HG03103 (cell line): ENCODE measurements around the gene ERBB2.
"Not testable (repeated sequence)": the region's sequence is repeated elsewhere in the genome, so short reads cannot be mapped to it uniquely, and the experiment has no call there.

Experiments used
- ATAC-seq: cut with Tn5 transposase; IDR thresholded peaks from one replicate; pipeline ENCODE4 v1.9.1; 2021; ENCODE audit warnings: low read depth; ENCODE audit not compliant: unreplicated experiment

ERBB2 gene

DNA sequence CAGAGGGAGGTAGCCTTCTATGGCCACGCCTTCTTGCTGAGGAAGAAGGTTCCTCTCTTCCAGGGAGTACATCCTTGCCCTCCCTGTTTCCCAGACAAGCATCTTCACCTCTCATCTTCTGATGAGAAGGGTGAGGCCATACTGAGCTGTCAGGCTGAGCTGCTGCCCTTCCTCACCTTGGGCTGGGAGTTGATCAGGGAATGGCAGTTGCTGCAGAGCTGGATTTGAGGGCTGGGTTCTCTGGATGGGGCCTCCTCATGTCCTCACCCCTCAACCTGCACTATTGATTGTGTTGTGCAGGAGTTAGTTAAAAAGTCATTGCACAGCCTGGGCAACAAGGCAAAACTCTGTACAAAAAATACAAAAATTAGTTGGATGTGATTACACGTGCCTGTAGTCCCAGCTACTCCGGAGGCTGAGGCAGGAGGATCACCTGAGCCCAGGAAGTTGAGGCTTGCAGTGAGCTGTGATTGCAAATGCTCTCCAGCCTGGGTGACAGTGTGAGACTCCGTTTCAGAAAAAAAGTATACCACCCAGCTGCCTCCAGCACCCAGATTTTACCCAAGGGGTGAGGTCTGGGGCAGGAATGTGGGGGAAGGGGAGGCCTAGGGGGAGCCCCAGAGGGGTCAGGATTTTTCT, 2.0 kb downstream of the ERBB2 start:
- no peak for ATAC-seq

DNA sequence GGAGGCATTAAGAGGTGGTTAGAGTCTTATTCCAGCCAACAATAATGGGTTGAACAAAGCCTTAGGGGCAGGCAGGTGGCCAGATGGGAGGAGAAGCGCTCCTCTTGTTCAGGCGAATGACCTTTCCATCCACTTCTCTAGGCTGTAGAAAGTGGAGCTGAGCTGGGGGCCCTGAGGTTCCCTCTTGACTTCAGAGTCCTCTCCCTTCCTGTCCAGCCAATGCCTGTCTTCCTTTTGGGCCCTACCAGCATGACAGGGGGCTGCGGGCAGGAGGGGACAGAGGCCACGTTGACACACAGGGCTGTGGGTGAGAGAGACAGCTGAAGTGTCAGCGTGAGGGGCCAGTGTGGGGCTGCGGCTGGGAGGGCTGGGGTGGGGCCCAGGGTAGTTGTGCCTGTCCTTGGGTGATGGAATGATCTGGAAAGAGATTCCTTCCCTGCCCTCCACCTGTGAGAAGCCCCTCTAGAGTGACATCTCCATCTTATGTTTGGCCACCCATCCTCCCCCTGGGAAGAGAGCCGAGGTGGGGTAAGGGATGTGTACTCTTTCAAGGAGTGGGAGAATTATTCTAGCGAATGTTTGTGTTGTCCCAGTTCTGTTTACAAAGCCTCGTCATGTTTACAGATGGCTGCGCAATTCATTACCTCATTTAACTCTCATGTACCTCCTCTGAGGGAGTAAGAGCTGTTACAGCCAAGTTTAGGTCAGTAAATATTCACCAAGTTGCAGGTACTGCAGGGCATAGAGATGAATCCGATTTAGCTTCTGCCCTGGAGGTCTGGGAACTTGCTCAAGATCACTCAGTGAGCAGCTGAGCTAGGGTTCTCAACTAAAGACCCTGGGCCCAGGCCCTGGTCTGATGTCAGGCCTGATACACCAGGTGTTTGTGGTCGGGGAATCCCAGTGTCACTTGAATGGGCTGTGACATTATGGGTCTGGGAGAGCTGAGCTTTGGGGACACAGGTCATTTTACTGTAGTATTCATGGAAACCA, 3.3 kb downstream of the ERBB2 start:
- no peak for ATAC-seq

DNA sequence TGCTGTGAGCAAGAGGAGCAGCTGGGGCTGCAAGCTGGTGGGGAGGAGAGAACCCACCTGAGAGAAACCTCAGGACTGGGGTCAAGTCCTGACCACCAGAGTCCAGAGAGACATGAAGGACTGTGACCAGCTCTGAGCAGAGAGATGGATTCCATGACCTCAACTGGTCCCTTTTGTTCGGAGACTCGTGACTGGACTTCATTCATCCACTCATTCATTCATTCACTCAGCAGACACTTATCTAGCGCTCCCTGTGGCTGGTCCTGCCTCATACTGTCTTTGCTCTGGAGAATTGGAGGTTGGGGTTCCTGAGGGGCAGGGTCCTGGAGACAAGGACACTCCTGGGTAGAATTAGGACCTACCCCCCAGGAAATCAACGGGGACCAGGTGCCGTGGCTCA, 4.0 kb downstream of the ERBB2 start:
- ATAC-seq, result no peak

DNA sequence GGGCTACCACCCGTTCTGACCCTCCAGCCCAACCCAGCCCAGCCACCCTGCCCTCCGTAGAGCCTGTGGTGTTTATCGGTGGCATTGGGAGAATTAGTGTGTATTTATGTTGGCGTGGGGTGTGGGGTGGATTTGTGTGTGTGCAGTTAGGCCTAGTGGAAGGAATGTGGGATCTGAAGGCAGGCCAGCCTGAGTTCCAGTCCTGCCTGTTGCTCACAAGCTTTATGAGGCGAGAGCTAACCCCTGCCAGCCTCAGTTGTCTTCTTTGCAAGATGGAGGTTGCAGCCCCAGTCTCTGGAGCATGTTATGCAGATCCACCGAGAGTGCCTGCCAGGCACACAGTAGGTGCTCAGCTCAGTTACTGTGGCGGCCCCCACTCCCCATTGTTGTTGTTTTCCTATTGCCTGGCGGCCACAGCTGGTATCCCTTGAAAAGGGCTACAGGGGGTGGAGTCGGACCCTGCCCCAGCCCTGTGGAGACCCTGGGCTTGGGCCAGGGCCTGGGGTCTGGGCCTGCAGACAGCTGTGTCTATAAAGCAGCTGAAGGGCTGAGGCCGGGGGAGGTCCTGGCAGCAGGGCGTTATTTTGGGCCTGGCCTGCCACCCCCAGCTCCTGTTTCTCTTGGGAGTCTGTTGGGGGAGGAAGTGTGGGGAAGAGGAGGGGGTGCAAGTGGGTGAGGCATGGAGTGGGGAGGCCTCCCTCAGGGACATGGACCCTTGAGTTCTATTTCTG, 5.1 kb downstream of the ERBB2 start:
- no peak for ATAC-seq

DNA sequence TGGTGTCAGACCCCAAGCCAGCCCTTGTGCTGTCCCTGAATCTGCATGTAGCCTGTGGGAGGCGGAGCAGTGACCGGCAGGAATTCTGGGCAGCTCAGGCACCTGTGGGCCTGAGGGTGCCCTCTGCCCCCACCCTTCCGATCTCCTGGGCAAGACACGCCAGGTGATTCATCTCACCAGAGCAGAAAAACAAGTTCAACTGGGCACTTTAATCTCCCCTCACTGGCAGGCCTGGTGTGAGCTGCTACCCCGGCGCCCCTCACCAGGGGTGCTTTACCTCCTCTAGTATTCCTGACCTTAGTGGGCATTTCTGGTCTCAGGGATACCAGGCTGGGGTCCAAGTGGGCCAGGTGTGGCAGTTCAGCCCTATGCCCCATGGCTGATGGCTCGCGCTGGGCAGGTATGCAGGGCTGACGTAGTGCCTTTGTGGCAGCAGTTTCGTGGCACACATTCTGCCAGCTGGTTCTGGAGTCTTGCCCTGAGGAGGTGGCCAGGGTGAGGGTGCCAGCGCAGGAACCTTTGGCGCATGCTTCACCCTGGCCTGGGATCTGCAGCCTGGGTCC, 6.0 kb downstream of the ERBB2 start:
- ATAC-seq, result no peak

DNA sequence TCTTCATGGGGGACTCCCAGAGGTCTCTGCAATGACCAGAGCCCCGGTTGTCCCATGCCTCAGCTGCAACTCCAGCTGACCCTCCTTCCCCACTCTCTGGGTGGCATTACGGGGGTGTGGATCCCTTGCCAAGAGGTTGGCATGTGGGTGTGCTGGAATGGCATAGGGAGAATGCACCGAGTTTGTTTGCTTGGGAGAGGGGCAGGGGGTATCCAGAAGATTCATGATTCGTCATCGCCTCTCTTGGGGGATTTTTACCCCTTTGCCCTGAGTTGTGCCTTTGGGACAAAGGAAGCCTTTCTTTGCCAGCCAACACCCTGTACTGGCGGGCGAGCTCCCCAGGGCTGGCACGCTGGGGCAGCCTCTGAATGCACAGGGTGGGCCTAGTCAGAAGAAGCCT, 6.5 kb downstream of the ERBB2 start:
- no peak for ATAC-seq

DNA sequence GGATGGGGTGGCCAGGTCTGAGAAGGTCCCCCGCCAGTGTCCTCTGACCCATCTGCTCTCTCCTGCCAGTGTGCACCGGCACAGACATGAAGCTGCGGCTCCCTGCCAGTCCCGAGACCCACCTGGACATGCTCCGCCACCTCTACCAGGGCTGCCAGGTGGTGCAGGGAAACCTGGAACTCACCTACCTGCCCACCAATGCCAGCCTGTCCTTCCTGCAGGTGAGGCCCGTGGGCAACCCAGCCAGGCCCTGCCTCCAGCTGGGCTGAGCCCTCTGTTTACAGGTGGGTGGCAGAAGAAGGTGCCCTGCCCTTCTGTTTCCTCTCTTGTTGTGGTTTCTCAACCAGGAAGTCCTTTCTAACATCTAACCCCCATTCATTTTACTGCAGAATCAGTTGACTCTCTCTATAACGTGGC, 7.1 kb downstream of the ERBB2 start:
- no peak for ATAC-seq

DNA sequence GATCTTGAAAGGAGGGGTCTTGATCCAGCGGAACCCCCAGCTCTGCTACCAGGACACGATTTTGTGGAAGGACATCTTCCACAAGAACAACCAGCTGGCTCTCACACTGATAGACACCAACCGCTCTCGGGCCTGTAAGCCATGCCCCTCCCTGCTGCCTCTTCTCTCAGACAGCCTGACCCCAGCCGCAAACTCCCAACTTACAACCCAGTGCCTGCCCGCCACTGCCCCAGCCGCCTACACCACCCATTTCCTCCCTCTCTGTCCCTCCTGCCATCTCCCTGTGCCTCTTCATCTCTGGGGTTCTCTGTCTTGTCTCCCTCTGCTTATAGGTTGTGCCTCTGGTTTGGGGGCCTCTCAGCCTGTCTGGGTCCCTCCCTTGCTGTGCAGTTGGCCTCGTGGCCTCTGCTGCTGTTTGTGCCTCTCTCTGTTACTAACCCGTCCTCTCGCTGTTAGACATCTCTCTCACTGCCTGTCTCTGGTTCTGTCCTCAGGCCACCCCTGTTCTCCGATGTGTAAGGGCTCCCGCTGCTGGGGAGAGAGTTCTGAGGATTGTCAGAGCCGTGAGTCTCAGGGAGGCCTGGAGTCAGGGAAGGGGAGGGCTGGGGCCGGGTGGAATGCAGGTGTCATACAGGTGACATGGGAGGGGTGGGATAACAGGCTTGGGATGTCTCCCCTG, 9.6 kb downstream of the ERBB2 start:
- ATAC-seq, result no peak

DNA sequence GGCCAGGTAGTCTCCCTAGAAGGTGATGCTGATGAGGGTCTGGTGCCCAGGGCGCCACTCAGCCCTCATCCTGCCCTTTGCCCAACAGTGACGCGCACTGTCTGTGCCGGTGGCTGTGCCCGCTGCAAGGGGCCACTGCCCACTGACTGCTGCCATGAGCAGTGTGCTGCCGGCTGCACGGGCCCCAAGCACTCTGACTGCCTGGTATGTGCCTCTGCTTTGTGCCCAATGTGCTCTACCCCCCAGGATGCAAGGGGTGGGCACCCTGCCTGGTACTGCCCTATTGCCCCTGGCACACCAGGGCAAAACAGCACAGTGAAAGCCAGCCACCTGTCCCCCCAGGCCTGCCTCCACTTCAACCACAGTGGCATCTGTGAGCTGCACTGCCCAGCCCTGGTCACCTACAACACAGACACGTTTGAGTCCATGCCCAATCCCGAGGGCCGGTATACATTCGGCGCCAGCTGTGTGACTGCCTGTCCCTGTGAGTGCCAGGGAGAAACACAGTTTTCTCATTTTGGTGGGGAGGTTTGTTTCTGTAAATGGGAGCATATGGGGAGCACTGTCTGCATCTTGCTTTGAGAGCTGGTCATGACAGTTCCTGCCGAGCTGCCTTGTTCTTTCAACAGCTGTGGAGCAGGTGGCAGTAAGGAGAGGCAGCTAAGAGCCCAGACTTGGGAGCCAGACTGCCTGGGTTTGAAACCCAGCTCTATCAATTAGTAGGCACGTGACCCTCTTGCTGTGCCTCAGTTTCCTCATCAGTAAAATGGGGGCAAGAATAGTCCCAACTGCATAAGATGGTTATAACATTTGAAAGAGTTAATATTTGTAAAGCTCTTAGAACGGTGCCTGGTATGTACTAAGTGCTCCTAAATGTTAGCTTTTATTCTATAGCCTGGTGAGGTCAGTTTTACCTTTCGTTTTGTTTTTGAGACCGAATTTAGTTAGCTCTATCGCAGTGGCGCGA, 10.4 kb downstream of the ERBB2 start:
- ATAC-seq, result no peak

DNA sequence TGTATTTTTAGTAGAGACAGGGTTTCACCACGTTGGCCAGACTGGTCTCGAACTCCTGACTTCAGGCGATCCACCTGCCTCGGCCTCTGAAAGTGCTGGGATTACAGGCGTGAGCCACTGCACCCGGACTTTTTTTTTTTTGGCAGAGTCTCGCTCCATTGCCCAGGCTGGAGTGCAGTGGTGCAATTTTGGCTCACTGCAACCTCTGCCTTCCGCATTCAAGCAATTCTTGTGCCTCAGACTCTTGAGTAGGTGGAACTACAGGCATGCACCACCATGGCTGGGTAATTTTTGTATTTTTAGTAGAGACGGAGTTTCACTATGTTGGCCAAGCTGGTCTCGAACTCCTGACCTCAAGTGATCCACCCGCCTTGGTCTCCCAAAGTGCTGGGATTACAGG, 11.2 kb downstream of the ERBB2 start:
- ATAC-seq, result not testable (repeated sequence)

DNA sequence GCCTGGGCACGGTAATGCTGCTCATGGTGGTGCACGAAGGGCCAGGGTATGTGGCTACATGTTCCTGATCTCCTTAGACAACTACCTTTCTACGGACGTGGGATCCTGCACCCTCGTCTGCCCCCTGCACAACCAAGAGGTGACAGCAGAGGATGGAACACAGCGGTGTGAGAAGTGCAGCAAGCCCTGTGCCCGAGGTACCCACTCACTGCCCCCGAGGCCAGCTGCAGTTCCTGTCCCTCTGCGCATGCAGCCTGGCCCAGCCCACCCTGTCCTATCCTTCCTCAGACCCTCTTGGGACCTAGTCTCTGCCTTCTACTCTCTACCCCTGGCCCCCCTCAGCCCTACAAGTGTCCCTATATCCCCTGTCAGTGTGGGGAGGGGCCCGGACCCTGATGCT, 12.0 kb downstream of the ERBB2 start:
- ATAC-seq, result no peak

DNA sequence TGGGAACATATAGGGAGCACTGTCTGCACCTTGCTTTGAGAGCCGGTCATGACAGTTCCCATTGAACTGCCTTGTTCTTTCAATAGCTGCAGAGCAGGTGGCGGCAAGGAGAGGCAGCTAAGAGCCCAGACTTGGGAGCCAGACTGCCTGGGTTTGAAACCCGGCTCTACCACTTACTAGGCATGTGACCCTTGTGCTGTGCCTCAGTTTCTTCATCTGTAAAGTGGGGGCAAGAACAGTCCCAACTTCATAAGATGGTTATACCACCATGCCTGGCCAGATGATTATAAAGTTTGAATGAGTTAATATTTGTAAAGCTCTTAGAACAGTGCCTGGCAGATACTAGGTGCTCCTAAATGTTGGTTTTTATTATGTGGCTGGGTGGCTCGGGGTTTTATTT, 14.4 kb downstream of the ERBB2 start:
- ATAC-seq, result no peak

DNA sequence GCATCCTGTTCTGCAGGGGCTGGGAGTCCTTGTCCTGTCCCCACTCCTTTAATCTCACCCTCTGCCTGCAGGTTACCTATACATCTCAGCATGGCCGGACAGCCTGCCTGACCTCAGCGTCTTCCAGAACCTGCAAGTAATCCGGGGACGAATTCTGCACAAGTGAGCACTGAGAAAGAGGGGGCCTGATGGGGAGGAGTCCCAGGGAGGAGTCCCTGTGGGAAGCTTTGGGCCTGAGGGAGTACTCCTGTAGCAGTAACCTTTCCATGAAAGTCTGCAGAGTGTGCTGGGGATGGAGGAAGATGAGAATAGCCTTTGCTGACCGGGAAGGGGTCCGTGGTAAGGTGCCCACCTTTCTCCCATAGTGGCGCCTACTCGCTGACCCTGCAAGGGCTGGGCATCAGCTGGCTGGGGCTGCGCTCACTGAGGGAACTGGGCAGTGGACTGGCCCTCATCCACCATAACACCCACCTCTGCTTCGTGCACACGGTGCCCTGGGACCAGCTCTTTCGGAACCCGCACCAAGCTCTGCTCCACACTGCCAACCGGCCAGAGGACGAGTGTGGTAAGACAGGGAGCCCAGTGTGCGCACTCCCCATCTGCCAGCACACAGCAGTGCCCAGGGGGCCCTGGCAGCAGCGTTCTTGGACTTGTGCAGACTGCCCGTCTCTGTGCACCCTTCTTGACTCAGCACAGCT, 15.7 kb downstream of the ERBB2 start:
- no peak for ATAC-seq

DNA sequence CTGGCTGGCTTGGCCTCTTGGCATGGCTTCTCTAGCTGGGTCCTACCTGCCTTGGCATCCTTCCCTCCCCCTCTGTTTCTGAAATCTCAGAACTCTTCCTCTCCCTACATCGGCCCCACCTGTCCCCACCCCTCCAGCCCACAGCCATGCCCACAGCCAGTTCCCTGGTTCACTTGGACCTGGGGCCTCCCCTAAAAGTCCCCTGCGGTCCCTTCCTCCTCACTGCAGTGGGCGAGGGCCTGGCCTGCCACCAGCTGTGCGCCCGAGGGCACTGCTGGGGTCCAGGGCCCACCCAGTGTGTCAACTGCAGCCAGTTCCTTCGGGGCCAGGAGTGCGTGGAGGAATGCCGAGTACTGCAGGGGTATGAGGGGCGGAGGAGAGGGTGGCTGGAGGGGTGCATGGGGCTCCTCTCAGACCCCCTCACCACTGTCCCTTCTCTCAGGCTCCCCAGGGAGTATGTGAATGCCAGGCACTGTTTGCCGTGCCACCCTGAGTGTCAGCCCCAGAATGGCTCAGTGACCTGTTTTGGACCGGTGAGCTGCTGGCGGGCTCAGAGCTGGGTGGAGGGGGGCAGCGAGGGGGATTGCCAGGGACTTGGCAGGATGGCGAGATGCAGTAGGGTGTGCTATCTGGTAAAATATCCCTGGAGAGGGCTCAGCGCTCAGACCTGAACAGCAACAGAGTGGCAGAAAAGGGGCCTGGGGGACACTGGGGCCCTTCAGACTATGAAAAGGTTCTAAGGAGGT, 16.4 kb downstream of the ERBB2 start:
- no peak for ATAC-seq

DNA sequence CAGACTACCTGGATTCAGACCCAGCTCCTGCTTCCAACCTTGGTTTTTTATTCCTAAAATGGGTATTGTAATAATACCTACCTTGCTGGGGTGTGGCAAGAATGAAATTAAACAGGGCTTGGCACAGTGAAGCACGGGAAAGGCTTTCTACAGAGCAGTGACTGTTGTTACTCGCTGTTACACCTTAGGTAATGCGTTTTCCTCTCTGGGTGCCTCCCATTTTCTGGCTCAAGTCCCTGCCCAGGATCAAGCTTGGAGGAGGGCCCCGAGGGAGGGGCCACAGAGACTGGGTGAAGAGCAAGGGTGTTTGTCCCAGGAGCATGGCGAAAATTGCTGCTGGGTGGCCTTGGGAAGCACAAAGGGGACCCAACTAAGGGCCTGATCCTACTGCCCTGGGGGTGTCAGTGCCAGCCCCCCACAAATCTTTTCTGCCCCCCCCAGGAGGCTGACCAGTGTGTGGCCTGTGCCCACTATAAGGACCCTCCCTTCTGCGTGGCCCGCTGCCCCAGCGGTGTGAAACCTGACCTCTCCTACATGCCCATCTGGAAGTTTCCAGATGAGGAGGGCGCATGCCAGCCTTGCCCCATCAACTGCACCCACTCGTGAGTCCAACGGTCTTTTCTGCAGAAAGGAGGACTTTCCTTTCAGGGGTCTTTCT, 17.1 kb downstream of the ERBB2 start:
- no peak for ATAC-seq

DNA sequence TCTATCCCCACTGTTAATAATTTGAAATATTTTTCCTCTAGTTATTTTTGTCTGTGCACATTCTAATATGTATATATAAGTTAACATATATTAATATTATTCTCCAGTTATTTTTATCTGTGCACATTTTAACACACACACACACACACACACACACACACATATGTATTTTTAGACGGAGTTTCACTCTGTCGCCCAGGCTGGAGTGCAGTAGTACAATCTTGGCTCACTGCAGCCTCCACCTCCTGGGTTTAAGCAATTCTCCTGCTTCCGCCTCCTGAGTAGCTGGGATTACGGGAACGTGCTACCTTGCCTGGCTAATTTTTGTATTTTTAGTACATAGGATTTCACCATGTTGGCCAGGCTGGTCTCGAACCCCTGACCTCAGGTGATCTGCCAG, 17.8 kb downstream of the ERBB2 start:
- no peak for ATAC-seq

DNA sequence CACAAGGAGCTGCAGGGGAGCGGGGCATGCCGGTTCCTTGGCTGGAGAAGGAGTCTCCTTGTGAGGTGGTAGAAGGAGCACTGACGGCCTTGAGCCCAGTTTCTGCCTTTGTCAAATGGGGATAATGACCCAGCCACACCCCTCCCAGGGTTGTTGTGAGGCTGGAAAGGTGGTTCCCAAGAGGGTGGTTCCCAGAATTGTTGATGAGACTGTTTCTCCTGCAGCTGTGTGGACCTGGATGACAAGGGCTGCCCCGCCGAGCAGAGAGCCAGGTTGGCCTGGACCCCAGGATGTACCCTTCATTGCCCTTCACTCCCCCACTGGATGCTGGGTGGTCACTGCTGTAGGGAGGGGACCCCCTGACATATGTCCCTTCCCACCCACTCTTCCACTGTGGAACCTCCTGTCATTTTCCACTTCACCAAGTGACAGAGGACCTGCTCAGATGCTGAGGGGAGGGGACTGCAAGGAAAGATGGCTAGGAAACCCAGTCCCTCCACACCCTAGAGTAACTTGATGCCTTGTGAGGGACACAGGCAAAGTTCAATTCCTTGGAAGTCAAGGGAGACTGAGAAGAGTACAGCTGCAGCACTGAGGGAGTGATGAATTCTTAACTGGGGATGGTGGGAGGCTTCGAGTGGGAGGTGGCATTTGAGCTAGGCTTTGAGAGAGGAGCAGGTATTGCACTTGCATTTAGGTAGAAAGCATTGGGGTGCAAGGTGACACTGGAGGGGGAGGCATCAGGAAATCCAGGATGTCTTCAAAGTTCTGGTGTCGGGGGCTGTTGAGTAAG, 19.9 kb downstream of the ERBB2 start:
- no peak for ATAC-seq
